Measurements from ENCODE around the gene ZNF273. TPM values are rescaled to one million over a fixed set of nuclear protein-coding genes. Genes with fewer than 3 reads are reported as not detected.

ZNF273 gene
- total RNA-seq, 1 donor from 2014 or later, result 2.1 TPM

GRCh38 chr7:64876792-64877713 lies 26.0 kb upstream of the ZNF273 start:
- DNase-seq (ENCODE audit: low spot score), result peak; percentile 88

- no peak for DNase-seq (ENCODE audit: low spot score)
Observed at GRCh38 chr7:64877714-64878610, 25.1 kb upstream of the ZNF273 start.

GRCh38 chr7:64878684-64879083 lies 24.4 kb upstream of the ZNF273 start:
- no peak for DNase-seq (ENCODE audit: low spot score)

GRCh38 chr7:64879086-64879730 lies 23.9 kb upstream of the ZNF273 start:
- DNase-seq (ENCODE audit: low spot score), result no peak

- no peak for DNase-seq (ENCODE audit: low spot score)
Observed at GRCh38 chr7:64879800-64880199, 23.3 kb upstream of the ZNF273 start.

- no peak for DNase-seq (ENCODE audit: low spot score)
Observed at GRCh38 chr7:64880322-64881297, 22.5 kb upstream of the ZNF273 start.

- DNase-seq (ENCODE audit: low spot score), result no peak
Observed at GRCh38 chr7:64881461-64882287, 21.4 kb upstream of the ZNF273 start.

GRCh38 chr7:64882341-64883112 lies 20.5 kb upstream of the ZNF273 start:
- no peak for DNase-seq (ENCODE audit: low spot score)

GRCh38 chr7:64883113-64883905 lies 19.8 kb upstream of the ZNF273 start:
- no peak for DNase-seq (ENCODE audit: low spot score)

- no peak for DNase-seq (ENCODE audit: low spot score)
Observed at GRCh38 chr7:64884085-64884912, 18.8 kb upstream of the ZNF273 start.

GRCh38 chr7:64884913-64885370 lies 18.1 kb upstream of the ZNF273 start:
- DNase-seq (ENCODE audit: low spot score), result no peak

GRCh38 chr7:64885520-64886240 lies 17.4 kb upstream of the ZNF273 start:
- no peak for DNase-seq (ENCODE audit: low spot score)

- no peak for DNase-seq (ENCODE audit: low spot score)
Observed at GRCh38 chr7:64886956-64887545, 16.0 kb upstream of the ZNF273 start.

- DNase-seq (ENCODE audit: low spot score), result no peak
Observed at GRCh38 chr7:64887756-64888508, 15.1 kb upstream of the ZNF273 start.

GRCh38 chr7:64888561-64888900 lies 14.5 kb upstream of the ZNF273 start:
- no peak for DNase-seq (ENCODE audit: low spot score)

All from mesenteric fat pad (tissue), 1 donor.